GM18867 (cell line): ENCODE data around the gene PRAMEF5.
"Not testable (repeated sequence)": the region's sequence is repeated elsewhere in the genome, so short reads cannot be mapped to it uniquely, and the experiment has no call there.

ENCODE experiments used
- ATAC-seq: cut with Tn5 transposase; IDR thresholded peaks from one replicate; pipeline ENCODE4 v1.9.1; 2021; ENCODE audit warnings: mild to moderate bottlenecking, moderate library complexity; ENCODE audit not compliant: unreplicated experiment

The PRAMEF5 gene

GRCh38 chr1:13265124-13265523, 11.1 kb downstream of the PRAMEF5 start:
- not testable (repeated sequence) for ATAC-seq

- not testable (repeated sequence) for ATAC-seq
These were observed 23.0 kb downstream of the PRAMEF5 start for GRCh38 chr1:13277016-13277415.

GRCh38 chr1:13279617-13280016, 25.6 kb downstream of the PRAMEF5 start:
- ATAC-seq, result not testable (repeated sequence)

GRCh38 chr1:13285037-13285436, 31.0 kb downstream of the PRAMEF5 start, which contains the start of gene PRAMEF8:
Gene PRAMEF8, minus strand, starts transcription at chr1:13285137. Its CDS starts 1,046 bp downstream, at chr1:13284091.
- ATAC-seq, result not testable (repeated sequence)

- ATAC-seq, result not testable (repeated sequence)
These were observed 35.0 kb downstream of the PRAMEF5 start for GRCh38 chr1:13289030-13289429.

GRCh38 chr1:13297216-13297931, 43.4 kb downstream of the PRAMEF5 start:
- not testable (repeated sequence) for ATAC-seq

- ATAC-seq, result not testable (repeated sequence)
These were observed 44.7 kb downstream of the PRAMEF5 start for GRCh38 chr1:13298699-13299098.

GRCh38 chr1:13302197-13302596, 48.2 kb downstream of the PRAMEF5 start:
- ATAC-seq, result not testable (repeated sequence)

GRCh38 chr1:13303239-13303638, 49.2 kb downstream of the PRAMEF5 start, which contains the start of gene PRAMEF33:
Gene PRAMEF33, plus strand, starts transcription at chr1:13303539. Its CDS starts 2,416 bp downstream, at chr1:13305955.
- not testable (repeated sequence) for ATAC-seq
